Smooth muscle cell (in vitro differentiated cells): ENCODE results near the gene RBMS3. TPM values are rescaled to one million over a fixed set of nuclear protein-coding genes. Genes with fewer than 3 reads are reported as not detected.

ENCODE experiments used
- DNase-seq: peaks from one replicate; lab custom pipeline; 2025; ENCODE audit not compliant: unreplicated experiment; lab: John Stamatoyannopoulos, UW
- H2AFZ ChIP-seq: fragments of 200-600 bp; sonication (generic); 2 replicates; pipeline ENCODE4 v1.6.0; 2016; ENCODE audit warnings: antibody characterized with exemption, low read depth, mild to moderate bottlenecking
- H3F3A ChIP-seq: fragments of 200-600 bp; sonication (generic); 2 replicates; pipeline ENCODE4 v1.6.0; 2017; ENCODE audit warnings: antibody characterized with exemption, low read depth
- H3K27ac ChIP-seq: fragments of 200-600 bp; sonication (generic); 2 replicates; pipeline ENCODE4 v1.5.1; 2016; ENCODE audit warnings: low read depth, mild to moderate bottlenecking
- H3K27me3 ChIP-seq: fragments of 200-600 bp; sonication (generic); 2 replicates; pipeline ENCODE4 v1.6.1; 2016; ENCODE audit warnings: low read depth, mild to moderate bottlenecking
- H3K36me3 ChIP-seq: fragments of 200-600 bp; sonication (generic); 2 replicates; pipeline ENCODE4 v1.5.1; 2016; ENCODE audit warnings: low read depth
- H3K4me1 ChIP-seq: fragments of 200-600 bp; sonication (generic); 2 replicates; pipeline ENCODE4 v1.5.1; 2016; ENCODE audit warnings: low read depth
- H3K4me2 ChIP-seq: fragments of 200-600 bp; sonication (generic); 2 replicates; pipeline ENCODE4 v1.6.0; 2016; ENCODE audit warnings: mild to moderate bottlenecking
- H3K4me3 ChIP-seq: fragments of 200-600 bp; sonication (generic); 2 replicates; pipeline ENCODE4 v1.5.1; 2016; ENCODE audit warnings: mild to moderate bottlenecking
- H3K79me2 ChIP-seq: fragments of 200-600 bp; sonication (generic); 2 replicates; pipeline ENCODE4 v1.6.0; 2016; ENCODE audit warnings: low read depth, mild to moderate bottlenecking
- H3K9ac ChIP-seq: fragments of 200-600 bp; sonication (generic); 2 replicates; pipeline ENCODE4 v1.6.0; 2016; ENCODE audit warnings: low read depth
- H3K9me3 ChIP-seq: fragments of 200-600 bp; sonication (generic); replicated peaks from 2 replicates; pipeline ENCODE4 v1.5.1; 2016; ENCODE audit warnings: low read depth
- H4K20me1 ChIP-seq: fragments of 200-600 bp; sonication (generic); 2 replicates; pipeline ENCODE4 v1.6.0; 2016; ENCODE audit warnings: low read depth
- WGBS: methylation state at CpG from one replicate; pipeline ENCODE4 v1.1.7; 2016; ENCODE audit warnings: low lambda C conversion rate; 5-methylcytosine and 5-hydroxymethylcytosine counted together
- polyA plus RNA-seq: library from polyadenylated mRNA; unstranded; fragments of >200 nt; fragmentation: Nextera tagmentation; extraction: Ambion mirVana; gene quantifications from 2 replicates; pipeline ENCODE4 v1.2.1, GENCODE V29; 2016
- total RNA-seq: library from RNA; depleted of rRNA; stranded (reverse); fragments of >200 nt; gene quantifications from 2 replicates; pipeline ENCODE4 v1.2.3, GENCODE V29; 2014
- TF ChIP-seq, protein P1 (sequence below): fragments of 200-600 bp; sonication (generic); IDR thresholded peaks from 2 replicates; pipeline ENCODE4 v1.5.1; 2017; ENCODE audit warnings: borderline replicate concordance, mild to moderate bottlenecking, antibody characterized with exemption; ENCODE audit not compliant: insufficient read depth, poor library complexity, severe bottlenecking

Gene RBMS3
- total and polyA plus RNA-seq, 2 experiments from 2014 or later, result 42.9 to 50.6 TPM

DNA sequence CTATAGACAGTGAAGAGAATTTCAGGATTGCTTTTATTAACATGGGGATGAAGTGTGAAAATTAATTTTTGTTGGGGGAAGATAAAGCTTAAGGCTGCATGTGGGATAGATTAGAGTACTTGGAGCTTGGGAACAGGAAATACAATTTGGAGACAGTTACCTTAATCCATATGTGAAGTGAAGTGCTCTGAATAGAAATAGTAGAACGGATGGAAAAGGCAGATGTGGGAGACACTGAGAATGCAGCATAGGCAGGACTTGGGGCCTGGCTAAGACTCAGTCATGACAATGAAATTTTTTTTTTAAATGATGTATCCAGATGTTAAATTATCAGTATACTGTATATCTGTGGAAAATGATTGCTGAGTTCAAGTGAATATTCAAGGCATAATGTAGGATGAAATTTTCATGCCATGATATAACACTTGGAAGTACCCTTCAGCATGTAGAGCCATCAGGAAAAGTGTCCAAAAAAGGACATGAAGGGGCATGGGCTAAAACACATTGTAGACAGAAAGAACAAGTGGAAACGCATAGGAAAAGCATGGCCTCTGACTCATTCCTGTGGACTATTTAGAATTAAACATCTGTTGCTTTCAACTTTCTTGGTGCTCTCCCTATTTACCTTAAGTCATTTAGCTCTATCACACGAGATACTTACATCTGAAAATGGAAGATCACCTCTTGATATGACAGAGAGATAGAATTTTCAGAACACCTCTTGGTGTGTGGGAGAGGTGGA lies 134.8 kb downstream of the RBMS3 start:
- Histone ChIP-seq H3K4me1 (no peaks in the 10 kb centered on the region), H2AFZ (no peak overlapping the region), H3F3A (no peaks in the 10 kb centered on the region), H3K79me2 (peaks cover 99% of the 10 kb centered on the region), H3K27me3 (no peaks in the 10 kb centered on the region), H4K20me1 (peaks cover 12% of the 10 kb centered on the region), H3K36me3 (no peaks in the 10 kb centered on the region), H3K9ac (no peak overlapping the region), H3K9me3 (no peaks in the 10 kb centered on the region), H3K27ac (no peak overlapping the region), H3K4me2 (no peak overlapping the region), H3K4me3 (no peak overlapping the region)
- TF ChIP-seq, protein P1, sequence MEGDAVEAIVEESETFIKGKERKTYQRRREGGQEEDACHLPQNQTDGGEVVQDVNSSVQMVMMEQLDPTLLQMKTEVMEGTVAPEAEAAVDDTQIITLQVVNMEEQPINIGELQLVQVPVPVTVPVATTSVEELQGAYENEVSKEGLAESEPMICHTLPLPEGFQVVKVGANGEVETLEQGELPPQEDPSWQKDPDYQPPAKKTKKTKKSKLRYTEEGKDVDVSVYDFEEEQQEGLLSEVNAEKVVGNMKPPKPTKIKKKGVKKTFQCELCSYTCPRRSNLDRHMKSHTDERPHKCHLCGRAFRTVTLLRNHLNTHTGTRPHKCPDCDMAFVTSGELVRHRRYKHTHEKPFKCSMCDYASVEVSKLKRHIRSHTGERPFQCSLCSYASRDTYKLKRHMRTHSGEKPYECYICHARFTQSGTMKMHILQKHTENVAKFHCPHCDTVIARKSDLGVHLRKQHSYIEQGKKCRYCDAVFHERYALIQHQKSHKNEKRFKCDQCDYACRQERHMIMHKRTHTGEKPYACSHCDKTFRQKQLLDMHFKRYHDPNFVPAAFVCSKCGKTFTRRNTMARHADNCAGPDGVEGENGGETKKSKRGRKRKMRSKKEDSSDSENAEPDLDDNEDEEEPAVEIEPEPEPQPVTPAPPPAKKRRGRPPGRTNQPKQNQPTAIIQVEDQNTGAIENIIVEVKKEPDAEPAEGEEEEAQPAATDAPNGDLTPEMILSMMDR, result no peak
- WGBS, result 62% methylated on average over 3 of the region's 3 CpGs
- no peak for DNase-seq

DNA sequence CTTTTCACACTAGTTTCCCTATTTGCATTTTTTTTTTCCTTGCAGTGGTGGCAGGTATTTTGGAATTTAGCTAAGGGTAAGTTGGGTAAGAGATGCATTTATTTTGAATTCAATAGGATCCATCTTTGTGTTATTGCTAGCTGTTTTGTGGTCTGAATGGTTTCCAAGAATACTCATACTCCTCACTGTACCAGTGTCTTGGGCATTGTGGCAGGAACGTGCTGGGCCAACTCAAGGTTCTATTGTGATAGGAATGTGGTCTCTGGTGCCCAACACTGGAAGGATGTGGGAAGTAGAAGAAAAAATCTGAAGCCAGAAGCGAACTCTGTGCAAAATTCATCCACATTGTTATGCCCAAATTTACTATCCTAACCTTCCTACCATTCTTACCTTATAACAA lies 135.6 kb downstream of the RBMS3 start:
- Histone ChIP-seq H3K79me2 (peaks cover 99% of the 10 kb centered on the region), H3K27me3 (no peaks in the 10 kb centered on the region), H3K36me3 (no peaks in the 10 kb centered on the region), H3K4me2 (no peak overlapping the region), H3F3A (no peaks in the 10 kb centered on the region), H3K9ac (no peak overlapping the region), H2AFZ (no peak overlapping the region), H3K27ac (no peak overlapping the region), H4K20me1 (peaks cover 12% of the 10 kb centered on the region), H3K9me3 (no peaks in the 10 kb centered on the region), H3K4me3 (no peak overlapping the region), H3K4me1 (no peaks in the 10 kb centered on the region)
- DNase-seq, result no peak
- TF ChIP-seq, protein P1, result no peak
- WGBS, result 100% methylated on average over 2 of the region's 2 CpGs

DNA sequence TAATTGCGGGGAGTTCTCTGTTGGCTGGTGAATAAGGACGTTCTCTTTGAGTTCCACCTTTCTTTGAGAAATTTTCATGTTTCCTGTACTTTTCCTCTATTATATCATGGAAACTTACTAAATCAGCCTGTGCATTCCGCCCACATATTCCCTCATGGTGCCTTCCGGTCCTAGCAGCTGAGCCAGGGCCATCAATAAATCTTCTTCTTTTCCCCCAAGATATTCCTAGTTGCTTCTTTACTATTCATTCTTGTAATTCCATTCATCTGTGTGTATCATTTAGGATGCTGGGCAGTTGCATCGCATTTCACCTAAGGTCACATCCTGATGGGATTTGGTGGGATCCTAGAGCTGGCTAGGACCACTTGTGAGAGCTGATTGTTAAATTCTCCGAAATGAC lies 139.2 kb downstream of the RBMS3 start:
- Histone ChIP-seq H3K9me3 (no peaks in the 10 kb centered on the region), H3K9ac (no peak overlapping the region), H3K27ac (no peak overlapping the region), H3F3A (peaks cover 7% of the 10 kb centered on the region), H2AFZ (no peak overlapping the region), H3K4me3 (no peak overlapping the region), H3K27me3 (no peaks in the 10 kb centered on the region), H3K36me3 (no peaks in the 10 kb centered on the region), H3K4me1 (no peaks in the 10 kb centered on the region), H3K79me2 (peaks cover 98% of the 10 kb centered on the region), H3K4me2 (no peak overlapping the region), H4K20me1 (peaks cover 12% of the 10 kb centered on the region)
- 86% methylated on average over 6 of the region's 6 CpGs for WGBS
- DNase-seq, result no peak
- TF ChIP-seq, protein P1, result no peak
